Caco-2 (cell line): ENCODE results near the gene STOX2. TPM values are rescaled to one million over a fixed set of nuclear protein-coding genes. Genes with fewer than 3 reads are reported as not detected.

ENCODE experiments used
- BruUV-seq: library from RNA; stranded (reverse); fragments of 400-500 nt; replicated peaks from 2 replicates; lab custom pipeline; 2021; lab: Mats Ljungman, UMichigan
- CTCF ChIA-PET: fragments of 300-600 bp; sonication (Branson Sonifier 250); formaldehyde crosslinking; loops from one replicate; lab custom pipeline; 2022; ENCODE audit warnings: antibody characterized with exemption; lab: Charles Lee
- POLR2A ChIA-PET: fragments of 300-600 bp; sonication (Branson Sonifier 250); formaldehyde crosslinking; loops from one replicate; lab custom pipeline; 2022; ENCODE audit warnings: antibody characterized with exemption; lab: Charles Lee
- DNase-seq, 2 experiments: peaks; one replicate each; pipeline versions ENCODE4 v3.0.0 to v3.0.0-alpha.2; 2020 to 2022
- H3K27me3 ChIP-seq: replicated peaks from 2 replicates; pipeline ENCODE4 v1.6.0; 2011; ENCODE audit warnings: low read length; ENCODE audit not compliant: control insufficient read depth, insufficient read depth
- H3K36me3 ChIP-seq: 2 replicates; pipeline ENCODE4 v1.5.1; 2011; ENCODE audit warnings: low read length; ENCODE audit not compliant: control insufficient read depth, insufficient read depth
- H3K4me1 ChIP-seq: fragments of 250-450 bp; sonication (Bioruptor Pico); 2 replicates; pipeline ENCODE4 v1.5.1; 2020; ENCODE audit warnings: mild to moderate bottlenecking
- H3K4me3 ChIP-seq: 2 replicates; pipeline ENCODE4 v1.5.1; 2011; ENCODE audit warnings: low read depth, mild to moderate bottlenecking, control low read depth, low read length
- H3K9me3 ChIP-seq: fragments of 250-450 bp; sonication (Bioruptor Pico); 2 replicates; pipeline ENCODE4 v1.5.1; 2020; ENCODE audit warnings: mild to moderate bottlenecking, moderate library complexity
- H3K27ac Mint-ChIP-seq: one replicate; pipeline ENCODE4 v1.8.0; 2022; ENCODE audit warnings: mixed read lengths; ENCODE audit not compliant: unreplicated experiment
- H3K27me3 Mint-ChIP-seq: one replicate; pipeline ENCODE4 v1.8.0; 2022; ENCODE audit warnings: mixed read lengths; ENCODE audit not compliant: insufficient read depth, unreplicated experiment
- H3K36me3 Mint-ChIP-seq: one replicate; pipeline ENCODE4 v1.8.0; 2022; ENCODE audit warnings: mild to moderate bottlenecking, mixed read lengths; ENCODE audit not compliant: insufficient read depth, unreplicated experiment
- H3K4me1 Mint-ChIP-seq: one replicate; pipeline ENCODE4 v1.8.0; 2022; ENCODE audit warnings: low read depth, mixed read lengths; ENCODE audit not compliant: unreplicated experiment
- H3K4me3 Mint-ChIP-seq: one replicate; pipeline ENCODE4 v1.8.0; 2022; ENCODE audit warnings: mild to moderate bottlenecking, moderate library complexity, mixed read lengths; ENCODE audit not compliant: unreplicated experiment
- H3K9me3 Mint-ChIP-seq: one replicate; pipeline ENCODE4 v1.8.0; 2022; ENCODE audit warnings: mixed read lengths; ENCODE audit not compliant: unreplicated experiment
- CTCF ChIP-seq, 2 experiments: fragments of 200-600 bp in 1 of 2; IDR thresholded peaks; 1 replicate in 1 of 2; 2 replicates in 1 of 2; pipeline versions ENCODE4 v1.5.1 to v1.8.0; 2011 to 2022; ENCODE audit warnings: antibody characterized with exemption in 1 of 2, control low read depth in 1 of 2, inconsistent platforms in 1 of 2, low read depth in 1 of 2, low read length in 1 of 2, mild to moderate bottlenecking in 1 of 2, moderate library complexity in 1 of 2; ENCODE audit not compliant: insufficient read depth in 1 of 2, severe bottlenecking in 1 of 2, unreplicated experiment in 1 of 2
- intact Hi-C: fragments of 100-400 bp; cut with micrococcal nuclease; formaldehyde crosslinking; loops from one replicate; pipeline ENCODE4 v1.10.0; 2022; ENCODE audit not compliant: unreplicated experiment
- total RNA-seq: library from RNA; stranded (reverse); gene quantifications from 2 replicates; pipeline ENCODE4 v1.2.3, GENCODE V29; 2022

Gene STOX2
- total RNA-seq, 1 experiment from 2014 or later, result 1.8 TPM

- Histone ChIP-seq H3K4me1 (no peaks in the 10 kb centered on the region), H3K36me3 (no peaks in the 10 kb centered on the region), H3K27me3 (peaks cover 1% of the 10 kb centered on the region; the same call in 1 of the 2 replicates), H3K9me3 (peaks cover 7% of the 10 kb centered on the region), H3K4me3 (no peak overlapping the region)
- Mint-ChIP-seq H3K27me3 (peaks cover 20% of the 10 kb centered on the region), H3K36me3 (no peaks in the 10 kb centered on the region), H3K9me3 (peaks cover 14% of the 10 kb centered on the region), H3K4me3 (no peak overlapping the region), H3K4me1 (no peaks in the 10 kb centered on the region), H3K27ac (no peak overlapping the region)
- no TSS peak for BruUV-seq
- intact Hi-C loops, result no loop called here
- POLR2A ChIA-PET, result interaction anchor here (0.6 kb wide), 1 partner anchor 18 kb away, joined by 4 read pairs; no protein-coding TSS in a partner anchor
- no peak for DNase-seq
- CTCF ChIA-PET, result no interaction called here
- no peak for TF ChIP-seq CTCF (IDR thresholded peaks at IDR 0.05; ENCODE audit: insufficient read depth in 1 of 2, low read depth in 1 of 2, low read length in 1 of 2, severe bottlenecking in 1 of 2, unreplicated experiment in 1 of 2)
Observed at GRCh38 chr4:183969596-183969995, 64.5 kb downstream of the STOX2 start.

GRCh38 chr4:183971929-183972490, 66.9 kb downstream of the STOX2 start:
- H3K9me3 Mint-ChIP-seq, result peaks cover 23% of the 10 kb centered on the region
- Histone ChIP-seq H3K27me3 (no peaks in the 10 kb centered on the region; the same call in 1 of the 2 replicates), H3K36me3 (no peaks in the 10 kb centered on the region), H3K4me3 (no peak overlapping the region), H3K9me3 (peaks cover 7% of the 10 kb centered on the region), H3K4me1 (no peaks in the 10 kb centered on the region)
- H3K4me1 Mint-ChIP-seq, result no peaks in the 10 kb centered on the region
- peaks cover 5% of the 10 kb centered on the region for H3K27me3 Mint-ChIP-seq
- BruUV-seq, result no TSS peak
- H3K27ac Mint-ChIP-seq, result no peak overlapping the region
- CTCF ChIA-PET, result no interaction called here
- TF ChIP-seq CTCF (IDR thresholded peaks at IDR 0.05; ENCODE audit: insufficient read depth in 1 of 2, low read depth in 1 of 2, low read length in 1 of 2, severe bottlenecking in 1 of 2, unreplicated experiment in 1 of 2), result no peak
- POLR2A ChIA-PET, result no interaction called here
- intact Hi-C loops, result no loop called here
- DNase-seq, result no peak
- no peak overlapping the region for H3K4me3 Mint-ChIP-seq
- H3K36me3 Mint-ChIP-seq, result no peaks in the 10 kb centered on the region

GRCh38 chr4:183977707-183978106, 72.6 kb downstream of the STOX2 start:
- DNase-seq, result no peak
- Mint-ChIP-seq H3K27me3 (peaks cover 9% of the 10 kb centered on the region), H3K36me3 (no peaks in the 10 kb centered on the region), H3K4me3 (no peak overlapping the region), H3K9me3 (peaks cover 23% of the 10 kb centered on the region), H3K27ac (no peak overlapping the region), H3K4me1 (no peaks in the 10 kb centered on the region)
- H3K36me3 ChIP-seq, result no peaks in the 10 kb centered on the region
- no TSS peak for BruUV-seq
- no peak for TF ChIP-seq CTCF (IDR thresholded peaks at IDR 0.05; ENCODE audit: insufficient read depth in 1 of 2, low read depth in 1 of 2, low read length in 1 of 2, severe bottlenecking in 1 of 2, unreplicated experiment in 1 of 2)
- no peak overlapping the region for H3K4me3 ChIP-seq
- H3K9me3 ChIP-seq, result peaks cover 7% of the 10 kb centered on the region
- H3K27me3 ChIP-seq, result no peaks in the 10 kb centered on the region
- ChIA-PET CTCF (no interaction called here), POLR2A (no interaction called here)
- H3K4me1 ChIP-seq, result no peaks in the 10 kb centered on the region
- intact Hi-C loops, result no loop called here
